Stimulated activated CD4-positive, alpha-beta T cell treated with anti-CD3 and anti-CD28 coated beads, Interleukin-2, amount 100 ng/mL, for 24 hours (primary cell): Measurements from ENCODE around the gene CAMKV.
"Not testable (repeated sequence)": the region's sequence is repeated elsewhere in the genome, so short reads cannot be mapped to it uniquely, and the experiment has no call there.

Source experiments
- DNase-seq, 2 donors: peaks; one replicate each; pipeline ENCODE4 v3.0.0-alpha.2; 2020

Gene CAMKV, protein sequence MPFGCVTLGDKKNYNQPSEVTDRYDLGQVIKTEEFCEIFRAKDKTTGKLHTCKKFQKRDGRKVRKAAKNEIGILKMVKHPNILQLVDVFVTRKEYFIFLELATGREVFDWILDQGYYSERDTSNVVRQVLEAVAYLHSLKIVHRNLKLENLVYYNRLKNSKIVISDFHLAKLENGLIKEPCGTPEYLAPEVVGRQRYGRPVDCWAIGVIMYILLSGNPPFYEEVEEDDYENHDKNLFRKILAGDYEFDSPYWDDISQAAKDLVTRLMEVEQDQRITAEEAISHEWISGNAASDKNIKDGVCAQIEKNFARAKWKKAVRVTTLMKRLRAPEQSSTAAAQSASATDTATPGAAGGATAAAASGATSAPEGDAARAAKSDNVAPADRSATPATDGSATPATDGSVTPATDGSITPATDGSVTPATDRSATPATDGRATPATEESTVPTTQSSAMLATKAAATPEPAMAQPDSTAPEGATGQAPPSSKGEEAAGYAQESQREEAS

DNA sequence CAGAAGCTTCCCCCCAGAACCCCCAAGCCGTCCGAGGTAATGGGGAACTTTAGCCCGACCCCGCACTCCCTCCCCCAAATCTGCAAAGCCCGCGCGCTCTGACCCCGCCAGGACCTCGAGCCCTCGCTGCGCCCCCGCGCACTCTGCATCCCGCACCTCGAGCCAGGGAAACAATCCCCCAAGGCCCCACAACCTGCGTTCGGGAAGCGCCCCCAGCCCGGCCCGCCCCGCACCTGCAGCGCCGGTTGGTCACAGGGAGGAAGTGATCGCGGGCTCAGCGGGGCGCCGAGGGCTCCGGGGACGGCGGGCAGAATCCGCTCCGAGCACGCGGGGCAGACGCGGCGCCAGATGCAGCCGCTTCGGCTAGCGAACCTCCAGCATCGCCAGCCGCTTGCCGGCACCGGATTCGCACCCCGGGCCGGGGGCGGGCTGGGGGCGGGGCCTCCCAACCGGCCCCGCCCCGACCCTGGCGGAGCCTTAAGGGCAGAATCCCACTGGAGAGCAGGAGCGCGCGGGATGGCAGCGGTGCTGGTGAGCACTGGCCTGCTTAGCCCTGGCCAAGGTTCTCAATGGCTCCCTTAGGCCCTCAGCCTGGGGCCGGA lies at the start of gene CAMKV:
TSS of gene CAMKV (minus strand) at position 382 of the 602 bp plus-strand sequence. CDS start 7,518 bp downstream, outside the sequence.
- peak; percentile 26 to 52 for DNase-seq

DNA sequence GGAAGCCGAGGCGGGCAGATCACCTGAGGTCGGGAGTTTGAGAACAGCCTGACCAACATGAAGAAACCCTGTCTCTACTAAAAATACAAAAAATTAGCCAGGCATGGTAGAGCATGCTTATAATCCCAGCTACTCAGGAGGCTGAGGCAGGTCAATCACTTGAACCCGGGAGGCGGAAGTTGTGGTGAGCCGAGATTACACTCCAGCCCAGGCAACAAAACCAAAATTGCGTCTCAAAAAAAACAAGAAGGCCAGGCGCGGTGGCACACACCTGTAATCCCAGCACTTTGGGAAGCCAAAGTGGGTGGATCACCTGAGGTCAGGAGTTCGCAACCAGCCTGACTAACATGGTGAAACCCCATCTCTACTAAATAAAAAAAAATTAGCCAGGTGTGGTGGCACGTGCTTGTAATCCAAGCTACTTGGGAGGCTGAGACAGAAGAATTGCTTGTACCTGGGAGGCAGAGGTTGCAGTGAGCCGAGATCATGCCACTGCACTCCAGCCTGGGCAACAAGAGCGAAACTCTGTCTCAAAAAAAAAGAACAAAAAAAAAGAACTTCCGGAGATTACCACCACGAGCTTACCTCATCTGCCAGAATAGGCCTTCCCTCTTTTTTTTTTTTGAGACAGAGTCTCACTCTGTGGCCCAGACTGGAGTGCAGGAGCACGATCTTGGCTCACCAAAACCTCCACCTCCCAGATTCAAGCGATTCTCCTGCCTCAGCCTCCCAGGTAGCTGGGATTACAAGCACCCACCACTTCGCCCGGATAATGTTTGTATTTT lies 48.3 kb upstream of the CAMKV start:
- not testable (repeated sequence) for DNase-seq

DNA sequence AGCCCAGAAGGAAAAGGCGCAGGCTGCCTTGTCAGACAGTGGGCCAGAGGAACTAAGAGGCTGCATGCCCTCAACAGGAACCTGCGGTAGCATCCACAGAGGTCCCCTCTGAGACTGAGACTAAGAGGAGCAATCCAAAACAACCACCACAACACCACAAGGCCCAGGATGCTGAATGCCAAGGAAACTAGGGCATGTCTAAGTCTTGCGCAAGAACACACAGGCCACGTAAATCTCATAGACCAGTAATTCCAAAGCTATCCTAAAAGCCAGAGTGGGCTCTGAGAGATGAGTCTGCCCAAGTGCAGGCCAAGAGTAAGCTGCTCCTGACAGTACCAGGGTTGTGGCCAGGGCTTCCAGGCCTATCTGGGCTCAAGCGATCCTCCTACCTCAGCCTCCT lies 47.0 kb upstream of the CAMKV start:
- no peak for DNase-seq

DNA sequence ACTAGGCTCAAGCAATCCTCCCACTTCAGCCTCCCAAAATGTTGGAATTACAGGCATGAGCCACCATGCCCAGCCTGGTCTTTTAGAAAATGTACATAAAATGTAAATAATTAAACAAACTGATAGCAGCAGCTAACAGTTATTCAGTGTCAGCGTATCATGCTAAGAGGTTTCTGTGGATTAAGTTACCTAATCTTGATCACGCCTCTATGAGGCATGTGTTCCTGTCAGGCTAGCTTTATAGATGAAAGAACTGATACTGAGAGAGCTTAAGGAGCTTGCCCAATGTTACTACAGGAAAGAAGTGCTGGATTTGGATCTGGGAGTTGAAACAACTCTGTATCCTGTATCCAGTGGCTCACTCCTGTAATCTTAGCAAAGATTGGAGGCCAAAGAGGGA lies 45.2 kb upstream of the CAMKV start:
- no peak for DNase-seq

DNA sequence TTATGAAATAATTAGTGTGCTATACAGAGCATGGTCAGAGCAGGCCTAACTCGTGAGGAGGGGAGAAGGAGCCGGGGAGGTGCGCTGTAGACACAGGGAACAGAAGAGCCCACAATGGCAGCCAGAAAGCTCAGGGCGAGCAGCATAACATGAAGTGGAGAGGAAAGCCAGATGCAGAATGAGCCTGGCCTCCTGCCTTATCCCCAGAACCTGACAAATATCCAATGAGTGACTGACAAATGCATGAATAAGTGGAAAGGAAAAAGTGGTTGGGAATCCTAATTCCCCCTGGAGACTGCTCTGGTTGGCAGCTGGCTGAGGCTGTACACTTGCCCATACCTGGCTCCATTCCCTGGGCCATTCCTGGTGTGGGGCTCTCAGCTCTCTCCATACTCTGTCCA lies 43.2 kb upstream of the CAMKV start:
- no peak for DNase-seq

DNA sequence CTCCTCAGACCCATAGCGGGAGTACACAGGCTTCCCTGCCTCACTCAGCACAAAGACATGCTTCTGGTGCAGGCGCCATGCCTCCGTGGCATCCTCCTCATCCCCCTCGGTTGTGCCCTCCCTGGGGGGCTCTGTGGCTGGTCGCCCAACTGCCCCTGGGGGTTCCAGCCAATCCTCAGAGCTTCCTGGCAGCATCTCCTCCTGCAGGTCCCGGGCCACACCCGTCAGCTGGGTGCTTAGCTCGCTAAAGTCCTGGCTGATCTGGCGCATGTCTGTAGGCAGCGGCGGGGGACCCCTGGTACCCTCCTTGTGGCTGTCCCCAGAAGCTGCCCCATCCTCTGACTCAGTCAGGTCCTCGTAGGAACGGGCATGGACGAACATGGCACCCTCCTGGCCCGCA lies 41.9 kb upstream of the CAMKV start:
- no peak for DNase-seq

DNA sequence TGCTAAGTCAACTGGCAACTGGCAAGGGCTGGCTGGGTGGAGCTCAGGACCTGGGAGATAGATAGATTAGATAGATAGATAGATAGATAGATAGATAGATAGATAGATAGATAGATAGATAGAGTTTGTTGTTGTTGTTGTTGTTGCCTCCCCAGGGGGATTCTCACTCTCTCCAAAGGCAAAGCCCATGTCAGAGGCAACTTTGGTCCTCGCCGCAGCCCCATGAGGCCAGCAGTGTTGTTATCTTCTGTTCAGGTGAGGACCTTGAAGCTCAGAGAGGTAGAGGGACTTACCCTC lies 41.4 kb upstream of the CAMKV start:
- DNase-seq = no peak

DNA sequence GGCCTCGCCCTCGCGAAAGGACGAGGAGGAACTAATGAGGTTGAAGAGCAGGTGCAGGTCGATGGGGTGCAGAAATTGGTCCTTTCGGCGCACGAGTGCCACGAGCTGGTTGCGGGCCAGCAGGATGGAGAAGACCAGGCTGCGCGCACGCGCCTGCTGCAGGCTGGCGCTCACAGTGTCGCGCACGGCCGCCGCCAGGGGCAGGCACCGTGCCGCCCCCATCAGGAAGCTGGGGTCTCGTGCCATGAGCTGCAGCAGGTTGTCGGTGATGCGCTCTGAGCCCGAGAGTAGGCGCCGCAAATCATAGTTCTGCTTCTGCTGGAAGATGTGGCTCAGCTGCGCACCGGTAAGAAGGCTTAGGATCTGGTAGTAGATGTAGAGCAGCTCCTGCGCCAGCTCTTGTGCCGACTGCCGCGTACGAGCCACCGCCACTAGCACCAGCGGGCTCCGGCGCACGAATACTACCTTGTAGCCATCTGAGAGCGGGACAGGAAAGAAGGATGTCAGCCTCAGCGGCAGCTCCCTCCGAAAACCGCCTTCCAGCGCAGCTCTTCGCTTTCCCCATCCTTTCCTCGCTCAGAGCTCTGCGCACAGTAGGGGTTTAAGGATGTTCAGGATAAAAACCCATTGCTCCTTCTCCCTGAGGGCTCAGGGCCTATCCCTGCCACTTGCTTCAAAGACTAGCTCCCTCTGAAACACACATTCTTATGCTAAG lies 40.9 kb upstream of the CAMKV start:
- DNase-seq = no peak

DNA sequence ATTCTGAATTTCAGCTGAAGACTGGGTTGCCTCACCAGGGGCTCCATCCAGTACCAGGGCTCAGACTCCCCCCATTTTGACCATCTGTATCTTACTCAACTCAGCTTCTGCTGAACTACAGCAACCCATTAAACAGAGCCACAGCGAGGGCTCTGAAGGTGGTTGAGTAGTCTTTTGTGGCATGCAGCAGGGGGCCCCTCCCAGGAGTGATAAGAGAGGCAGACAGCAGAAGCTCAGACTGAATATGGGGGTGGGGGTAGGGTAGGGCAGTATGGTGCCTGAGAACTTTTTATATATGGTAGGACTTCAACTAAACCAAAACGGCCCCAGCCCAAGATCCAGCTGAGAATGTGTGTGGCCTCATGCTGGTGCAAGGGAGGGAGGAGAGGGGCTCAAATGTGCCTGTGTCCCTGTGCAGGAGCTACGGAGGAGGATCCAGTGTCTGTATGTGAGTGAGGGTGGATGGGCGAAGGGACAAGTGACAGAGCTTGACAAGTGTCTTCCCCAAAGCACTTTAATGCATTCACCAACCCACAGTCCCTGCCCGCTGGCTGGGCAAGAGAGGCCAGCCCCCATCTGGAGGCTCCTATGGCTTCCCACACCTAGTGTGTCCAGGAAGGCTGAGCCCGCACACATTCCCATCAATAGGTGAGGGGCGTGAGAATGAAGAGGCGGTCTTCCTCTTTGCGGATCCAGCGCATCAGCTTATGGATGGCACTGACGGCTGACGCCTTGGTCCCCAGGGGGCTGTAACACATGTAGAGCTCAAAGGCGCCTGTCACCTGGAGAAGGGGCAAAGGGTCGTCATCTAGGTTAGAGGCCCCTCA lies 38.9 kb upstream of the CAMKV start:
- DNase-seq = no peak

DNA sequence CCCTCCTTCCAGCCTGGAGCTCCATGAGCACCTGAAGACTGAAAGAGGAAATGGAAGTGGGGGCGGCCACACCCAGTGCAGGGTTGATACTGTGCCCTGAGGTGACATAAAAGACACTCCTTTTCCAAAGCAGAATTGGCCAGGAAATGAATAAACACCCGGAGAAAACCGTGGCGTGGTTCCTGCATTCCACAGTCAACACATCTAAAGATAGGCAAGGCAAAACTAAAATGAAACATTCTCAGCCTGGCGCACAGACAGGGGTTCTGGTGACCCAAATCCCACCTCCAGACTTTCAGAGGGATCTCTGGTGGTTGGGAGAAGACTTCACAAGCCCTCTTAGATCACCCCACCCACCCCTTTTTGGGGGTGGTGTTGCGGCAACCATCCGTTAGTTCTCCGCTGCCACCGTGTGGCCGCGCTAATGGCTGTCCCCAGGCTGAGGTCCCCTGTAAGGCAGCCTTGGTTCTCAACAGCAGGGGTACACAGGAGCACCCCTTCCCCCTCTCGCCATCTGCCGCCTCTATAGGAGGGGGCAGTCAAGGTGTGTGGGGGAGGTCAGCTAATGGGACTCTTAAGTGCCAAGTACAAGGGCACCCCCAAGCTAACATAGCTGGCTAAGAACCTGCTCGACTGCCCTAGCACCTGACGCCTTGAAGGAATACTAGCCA lies 36.5 kb upstream of the CAMKV start:
- peak; percentile 52 to 63 for DNase-seq

DNA sequence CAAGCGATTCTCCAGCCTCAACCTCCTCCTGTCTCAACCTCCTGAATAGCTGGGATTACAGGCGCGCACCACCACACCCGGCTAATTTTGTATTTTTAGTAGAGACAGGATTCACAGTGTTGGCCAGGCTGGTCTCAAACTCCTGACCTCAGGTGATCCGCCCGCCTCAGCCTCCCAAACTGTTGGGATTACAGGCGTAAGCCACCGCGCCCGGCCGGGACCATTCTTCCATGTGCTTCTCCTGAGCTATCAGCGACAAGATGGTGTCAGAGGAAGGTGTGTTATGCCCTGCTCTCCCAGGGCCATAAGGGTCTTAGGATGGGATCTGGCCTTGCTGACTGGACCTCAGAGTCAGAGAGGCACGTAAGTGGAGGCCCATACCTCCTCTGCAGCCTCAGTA lies 34.7 kb upstream of the CAMKV start:
- DNase-seq = not testable (repeated sequence)

DNA sequence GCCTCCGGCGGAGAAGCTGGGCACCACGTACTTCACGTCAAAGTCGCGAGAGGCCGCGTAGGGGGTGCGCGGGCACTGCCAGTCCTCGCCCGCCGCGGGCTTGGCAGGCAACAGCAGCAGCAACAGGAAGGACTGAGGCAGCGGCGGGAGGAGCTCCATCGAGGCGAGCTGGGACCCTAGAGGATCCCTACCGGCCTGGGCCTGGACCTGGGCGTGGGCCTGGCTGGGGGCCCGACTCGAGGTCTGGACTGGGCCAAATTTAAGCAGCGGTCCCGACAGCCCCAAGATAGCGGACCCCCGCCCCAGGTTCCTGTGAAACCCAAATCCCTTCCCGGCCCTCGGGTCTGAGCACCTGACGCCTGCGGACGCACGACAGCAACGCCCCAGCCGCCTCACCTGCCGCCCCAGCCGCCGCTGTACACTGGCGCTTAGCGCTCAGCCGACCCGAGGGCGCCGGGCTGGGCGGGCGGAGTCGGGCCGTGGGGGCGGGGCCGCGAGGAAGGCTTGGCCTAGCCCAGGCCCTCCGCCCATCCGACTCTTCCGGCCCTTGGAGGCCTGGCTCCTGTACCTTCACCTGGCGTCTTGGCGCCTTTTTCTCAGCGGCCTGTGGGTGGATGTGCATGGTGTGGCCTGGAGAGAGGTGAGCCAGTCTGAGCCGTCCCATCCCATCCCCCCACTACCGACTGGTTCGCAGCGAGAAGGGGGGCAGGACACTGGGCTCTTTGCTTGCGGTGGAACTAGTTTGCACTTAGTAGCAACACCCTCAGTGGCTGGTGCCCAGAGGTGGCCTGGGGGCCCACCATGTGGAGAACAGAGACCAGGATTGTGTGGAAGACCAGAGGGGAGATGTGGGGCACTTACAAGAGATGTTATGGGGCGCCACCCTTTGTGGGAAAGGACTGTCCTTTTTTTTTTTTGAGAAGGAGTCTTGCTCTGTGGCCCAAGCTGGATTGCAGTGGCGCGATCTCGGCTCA lies 34.0 kb upstream of the CAMKV start, which contains the start of gene MST1R:
TSS of gene MST1R (minus strand) at position 423 of the 974 bp plus-strand sequence. CDS start at position 159, 264 bp downstream.
- peak; percentile 81 to 91 for DNase-seq

DNA sequence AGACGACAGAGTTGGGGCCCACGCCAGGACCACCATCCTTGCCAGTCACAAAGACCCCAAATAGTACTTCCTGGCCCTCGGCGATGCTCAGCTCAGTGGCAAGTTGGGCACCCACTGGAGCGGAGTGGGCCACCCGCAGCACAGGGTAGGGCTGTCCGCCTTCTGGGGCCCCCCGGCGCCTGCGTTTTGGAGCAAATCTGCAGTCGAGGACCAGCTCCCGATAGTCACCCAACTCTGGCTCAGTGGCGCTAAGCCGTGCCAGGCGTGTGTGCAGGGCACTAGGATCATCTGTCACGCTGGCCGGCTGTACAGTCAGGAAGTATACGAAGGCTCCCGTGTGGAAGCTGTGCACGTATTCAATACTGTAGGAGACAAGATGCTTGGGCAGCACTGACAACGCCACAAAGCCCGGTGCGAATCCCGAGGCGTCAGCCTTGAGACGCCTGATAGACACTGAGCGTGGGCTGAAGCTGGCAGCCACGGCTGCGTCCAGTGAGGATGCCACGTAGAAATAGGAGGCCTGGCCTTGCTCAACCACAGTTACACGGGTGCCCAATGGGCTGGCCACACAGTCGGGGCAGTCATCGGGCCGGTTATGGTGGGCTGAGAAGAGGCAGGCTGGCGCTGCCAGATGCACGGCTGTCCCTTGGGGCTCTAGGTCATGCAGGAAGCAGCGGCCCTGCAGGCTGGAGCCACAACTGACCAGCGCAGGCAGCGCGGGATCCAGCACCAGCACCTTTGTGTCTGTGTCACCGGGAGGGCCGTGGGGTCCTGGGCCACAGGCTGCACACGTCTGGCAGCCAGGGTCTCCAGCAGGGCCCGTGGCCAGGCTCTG lies 33.0 kb upstream of the CAMKV start:
- DNase-seq = no peak

DNA sequence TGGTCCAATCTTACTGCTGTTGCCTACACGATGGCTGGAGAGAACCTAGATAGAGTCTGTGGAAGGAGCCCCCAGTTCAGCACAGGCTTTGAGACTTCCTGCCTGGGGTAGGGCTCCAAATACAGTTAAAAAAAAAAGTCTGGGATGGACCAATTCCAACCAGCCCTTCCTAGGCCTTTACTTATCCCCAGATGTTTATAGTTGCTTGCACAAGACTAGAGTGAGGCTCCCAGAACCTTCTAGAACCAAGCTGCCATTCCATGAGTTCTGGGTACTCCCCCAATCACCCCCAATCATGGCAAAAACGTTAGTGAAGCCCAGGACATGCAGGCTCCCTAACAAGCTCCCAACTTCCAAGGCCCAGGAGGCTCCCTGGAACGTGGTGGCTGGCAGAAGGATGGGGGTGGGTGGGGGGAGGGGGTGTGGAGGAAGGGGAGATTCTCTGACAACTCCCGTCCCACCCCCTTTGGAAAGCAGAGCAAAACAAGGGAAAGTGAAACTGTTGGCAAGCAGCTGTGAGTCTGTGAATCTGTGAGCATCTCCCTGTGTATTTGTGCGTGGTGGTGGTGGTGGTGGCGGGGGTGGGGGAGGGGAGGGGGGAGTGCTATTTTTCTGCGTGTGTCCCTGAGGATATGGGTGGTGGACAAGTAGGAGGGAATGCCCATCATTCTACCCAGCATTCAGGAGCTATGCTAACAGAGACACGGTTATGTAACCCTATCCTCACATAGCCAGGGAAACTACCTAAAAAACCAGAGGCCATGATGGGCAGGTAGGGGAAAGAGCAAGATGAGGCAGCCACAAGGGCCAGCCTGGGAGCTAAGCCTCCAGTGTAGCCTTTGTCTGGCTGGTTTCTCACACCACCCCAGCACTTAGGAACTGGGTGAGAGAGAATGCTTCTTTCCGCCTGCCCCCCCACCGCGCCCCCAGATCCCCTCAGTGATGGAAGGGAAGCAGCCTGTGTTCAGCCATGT lies 31.9 kb upstream of the CAMKV start:
- no peak for DNase-seq

DNA sequence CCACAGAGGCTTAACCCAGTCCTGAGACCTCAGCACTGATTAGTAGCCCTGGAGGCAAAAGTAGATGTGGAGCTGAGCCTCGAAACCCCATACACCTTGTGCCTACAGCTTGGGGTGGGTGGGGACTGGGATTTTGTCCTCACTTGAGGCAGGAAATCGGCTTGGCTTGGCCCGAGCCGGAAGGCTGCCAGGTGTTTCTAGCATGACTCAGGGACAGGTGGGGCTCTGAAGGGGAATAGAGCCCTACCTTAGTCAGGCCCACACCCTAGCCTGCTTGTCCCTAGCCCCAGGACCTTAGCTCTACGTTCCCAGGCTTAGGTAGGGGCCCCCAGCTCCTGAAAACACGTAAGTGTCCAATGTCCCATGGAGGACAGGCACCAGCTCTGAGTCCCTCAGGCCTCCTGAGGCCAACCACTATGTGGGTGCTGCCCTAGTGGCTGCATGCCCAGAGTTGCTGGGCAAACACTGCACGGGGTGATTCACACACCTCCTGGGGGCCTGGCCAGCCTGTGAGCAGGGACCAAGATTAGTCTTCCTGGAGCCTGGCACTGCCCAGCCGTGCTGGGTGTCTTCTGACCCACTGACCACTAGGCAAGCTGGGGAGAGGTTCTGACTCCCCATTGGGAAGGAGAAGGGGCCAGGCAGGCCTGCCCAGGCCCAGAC lies 30.9 kb upstream of the CAMKV start:
- no peak for DNase-seq

DNA sequence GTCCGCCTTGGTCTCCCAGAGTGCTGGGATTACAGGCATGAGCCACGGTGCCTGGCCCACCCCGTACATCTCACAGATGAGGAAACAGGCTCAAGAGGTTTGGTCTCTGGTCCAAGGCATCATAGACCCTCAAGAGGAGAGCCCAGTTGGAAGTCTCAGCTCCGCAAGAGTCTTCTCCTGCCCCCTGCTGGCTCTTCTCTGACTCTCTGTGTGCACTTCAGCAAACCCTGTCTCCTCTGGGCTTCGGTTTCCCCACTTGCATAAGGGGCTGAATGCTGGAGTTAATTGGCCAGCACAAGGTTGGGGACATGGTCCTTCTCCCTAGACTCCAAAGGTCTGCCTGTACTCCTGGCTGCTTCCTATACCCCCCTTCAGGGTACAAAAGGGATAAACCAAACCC lies 30.1 kb upstream of the CAMKV start:
- no peak for DNase-seq

DNA sequence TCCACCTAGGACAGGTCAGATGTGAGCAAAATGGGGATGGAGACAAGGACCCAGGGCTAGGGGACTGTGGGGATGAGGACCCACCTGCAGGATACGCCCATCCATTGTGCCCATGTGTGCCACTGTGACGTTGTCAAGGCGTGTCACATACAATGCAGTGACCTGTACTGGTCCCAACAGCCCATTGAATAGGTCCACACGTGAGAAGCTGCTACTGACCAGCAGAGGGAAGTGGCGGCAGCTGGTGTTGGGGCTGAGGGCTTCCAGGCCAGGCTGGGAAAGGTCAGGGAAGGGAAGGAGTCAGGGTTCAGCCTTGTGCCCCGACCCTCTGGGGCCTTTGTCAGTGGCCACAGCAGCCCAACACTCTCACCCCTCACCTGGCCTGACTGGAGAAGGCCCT lies 29.3 kb upstream of the CAMKV start:
- no peak for DNase-seq
